Liver (tissue), 9 donors: ENCODE measurements around the gene THY1. TPM values are rescaled to one million over a fixed set of nuclear protein-coding genes. Genes with fewer than 3 reads are reported as not detected.

ENCODE experiments used
- DNase-seq: peaks from one replicate; pipeline ENCODE4 v3.0.0-alpha.2; 2017; ENCODE audit warnings: low spot score
- H3K27ac ChIP-seq, 2 donors: one replicate each; pipeline ENCODE4 v1.7.0; 2013; ENCODE audit warnings: inconsistent platforms in 2 of 2, low read length in 2 of 2, control low read depth in 1 of 2, low read depth in 1 of 2, mild to moderate bottlenecking in 1 of 2
- H3K27me3 ChIP-seq, 4 donors: one replicate each; pipeline versions ENCODE4 v1.6.1 to v1.7.0; 2013; ENCODE audit warnings: low read length in 3 of 4, inconsistent platforms in 1 of 4, mild to moderate bottlenecking in 1 of 4, moderate library complexity in 1 of 4; ENCODE audit not compliant: control insufficient read depth in 4 of 4, insufficient read depth in 4 of 4
- H3K36me3 ChIP-seq, 4 donors: one replicate each; pipeline versions ENCODE4 v1.6.1 to v1.7.0; 2013; ENCODE audit warnings: low read length in 3 of 4, mild to moderate bottlenecking in 3 of 4, low read depth in 1 of 4, moderate library complexity in 1 of 4; ENCODE audit not compliant: control insufficient read depth in 4 of 4, insufficient read depth in 3 of 4
- H3K4me1 ChIP-seq, 4 donors: one replicate each; pipeline versions ENCODE4 v1.6.1 to v1.7.0; 2013; ENCODE audit warnings: low read length in 3 of 4, mild to moderate bottlenecking in 3 of 4, moderate library complexity in 1 of 4; ENCODE audit not compliant: control insufficient read depth in 4 of 4, insufficient read depth in 4 of 4
- H3K4me3 ChIP-seq, 3 donors: one replicate each; pipeline versions ENCODE4 v1.6.1 to v1.7.0; 2013; ENCODE audit warnings: low read length in 3 of 3, control low read depth in 1 of 3, low read depth in 1 of 3, mild to moderate bottlenecking in 1 of 3
- H3K9ac ChIP-seq, 2 donors: one replicate each; pipeline ENCODE4 v1.7.0; 2013; ENCODE audit warnings: low read length in 2 of 2, mild to moderate bottlenecking in 2 of 2, moderate library complexity in 2 of 2, control low read depth in 1 of 2, low read depth in 1 of 2
- H3K9me3 ChIP-seq, 4 donors: one replicate each; pipeline versions ENCODE4 v1.6.1 to v1.7.0; 2013; ENCODE audit warnings: low read length in 3 of 4; ENCODE audit not compliant: control insufficient read depth in 4 of 4
- EGR1 ChIP-seq, 2 donors: IDR thresholded peaks; 2 replicates each; pipeline ENCODE4 v1.6.1; 2016 to 2018; ENCODE audit warnings: antibody characterized with exemption in 2 of 2, low read depth in 2 of 2
- FOXA1 ChIP-seq: IDR thresholded peaks from 2 replicates; pipeline ENCODE4 v1.6.1; 2016; ENCODE audit warnings: antibody characterized with exemption
- FOXA2 ChIP-seq: IDR thresholded peaks from 2 replicates; pipeline ENCODE4 v1.6.1; 2016; ENCODE audit warnings: antibody characterized with exemption
- GABPA ChIP-seq, 2 donors: IDR thresholded peaks in 1 of 2; conservative IDR thresholded peaks in 1 of 2; 2 replicates each; pipeline ENCODE4 v1.6.1; 2016; ENCODE audit warnings: antibody characterized with exemption in 2 of 2, mild to moderate bottlenecking in 1 of 2, moderate library complexity in 1 of 2
- HNF4A ChIP-seq, 2 donors: conservative IDR thresholded peaks; 2 replicates each; pipeline ENCODE4 v1.6.1; 2016; ENCODE audit warnings: antibody characterized with exemption in 2 of 2, mild to moderate bottlenecking in 2 of 2
- HNF4G ChIP-seq: IDR thresholded peaks from 2 replicates; pipeline ENCODE4 v1.6.1; 2016; ENCODE audit warnings: antibody characterized with exemption
- JUND ChIP-seq, 2 donors: IDR thresholded peaks; 2 replicates each; pipeline ENCODE4 v1.6.1; 2016; ENCODE audit warnings: antibody characterized with exemption in 2 of 2
- NR2F2 ChIP-seq: IDR thresholded peaks from 2 replicates; pipeline ENCODE4 v1.6.1; 2016; ENCODE audit warnings: antibody characterized with exemption
- RAD21 ChIP-seq, 2 donors: IDR thresholded peaks; 2 replicates each; pipeline ENCODE4 v1.6.1; 2016; ENCODE audit warnings: antibody characterized with exemption in 2 of 2, mild to moderate bottlenecking in 2 of 2
- RXRA ChIP-seq, 2 donors: IDR thresholded peaks; 2 replicates each; pipeline ENCODE4 v1.6.1; 2017 to 2018; ENCODE audit warnings: antibody characterized with exemption in 2 of 2, mild to moderate bottlenecking in 1 of 2
- SP1 ChIP-seq: IDR thresholded peaks from 2 replicates; pipeline ENCODE4 v1.6.1; 2018; ENCODE audit warnings: antibody characterized with exemption, mild to moderate bottlenecking
- TAF1 ChIP-seq: conservative IDR thresholded peaks from 2 replicates; pipeline ENCODE4 v1.6.1; 2016; ENCODE audit warnings: antibody characterized with exemption, mild to moderate bottlenecking
- YY1 ChIP-seq: IDR thresholded peaks from 2 replicates; pipeline ENCODE4 v1.6.1; 2016; ENCODE audit warnings: antibody characterized with exemption, mild to moderate bottlenecking
- WGBS: extraction: QIAGEN DNeasy Blood & Tissue Kit; methylation state at CpG from one replicate; pipeline ENCODE4 v1.1.7; 2013; 5-methylcytosine and 5-hydroxymethylcytosine counted together
- polyA plus RNA-seq, 2 donors: library from polyadenylated mRNA; stranded (reverse) in 1 of 2; unstranded in 1 of 2; fragments of 200-250 nt in 1 of 2; fragments of >200 nt in 1 of 2; fragmentation: Nextera tagmentation in 1 of 2; extraction: Ambion mirVana in 1 of 2; gene quantifications; one replicate each; pipeline versions ENCODE4 v1.2.1 to v1.2.3, GENCODE V29; 2013 to 2015
- total RNA-seq, 2 donors: library from RNA; depleted of rRNA; stranded (reverse); fragments of >200 nt; gene quantifications; one replicate each; pipeline ENCODE4 v1.2.3, GENCODE V29; 2014
- TF ChIP-seq, protein P1 (sequence below): IDR thresholded peaks from 2 replicates; pipeline ENCODE4 v1.6.1; 2016; ENCODE audit warnings: antibody characterized with exemption
- TF ChIP-seq, protein P2 (sequence below): fragments of 150-350 bp; IDR thresholded peaks from 2 replicates; pipeline ENCODE4 v1.5.1; 2017; ENCODE audit warnings: improper control_type of control experiment, low read depth, low read length; ENCODE audit not compliant: missing input control
- TF ChIP-seq, protein P3 (sequence below): IDR thresholded peaks from 2 replicates; pipeline ENCODE4 v1.6.1; 2016; ENCODE audit warnings: antibody characterized with exemption
- TF ChIP-seq, protein P4 (sequence below): IDR thresholded peaks from 2 replicates; pipeline ENCODE4 v1.6.1; 2016; ENCODE audit warnings: antibody characterized with exemption
- TF ChIP-seq, protein P5 (sequence below): IDR thresholded peaks from 2 replicates; pipeline ENCODE4 v1.6.1; 2016; ENCODE audit warnings: antibody characterized with exemption, mild to moderate bottlenecking
- donor health status: healthy.
- donor health status: healthy.
- donor health status: healthy.
- donor health status: healthy.
- donor health status: healthy.

THY1 gene
- total and polyA plus RNA-seq, 4 donors: 0.51 to 5.1 (median 1.1) TPM

DNA sequence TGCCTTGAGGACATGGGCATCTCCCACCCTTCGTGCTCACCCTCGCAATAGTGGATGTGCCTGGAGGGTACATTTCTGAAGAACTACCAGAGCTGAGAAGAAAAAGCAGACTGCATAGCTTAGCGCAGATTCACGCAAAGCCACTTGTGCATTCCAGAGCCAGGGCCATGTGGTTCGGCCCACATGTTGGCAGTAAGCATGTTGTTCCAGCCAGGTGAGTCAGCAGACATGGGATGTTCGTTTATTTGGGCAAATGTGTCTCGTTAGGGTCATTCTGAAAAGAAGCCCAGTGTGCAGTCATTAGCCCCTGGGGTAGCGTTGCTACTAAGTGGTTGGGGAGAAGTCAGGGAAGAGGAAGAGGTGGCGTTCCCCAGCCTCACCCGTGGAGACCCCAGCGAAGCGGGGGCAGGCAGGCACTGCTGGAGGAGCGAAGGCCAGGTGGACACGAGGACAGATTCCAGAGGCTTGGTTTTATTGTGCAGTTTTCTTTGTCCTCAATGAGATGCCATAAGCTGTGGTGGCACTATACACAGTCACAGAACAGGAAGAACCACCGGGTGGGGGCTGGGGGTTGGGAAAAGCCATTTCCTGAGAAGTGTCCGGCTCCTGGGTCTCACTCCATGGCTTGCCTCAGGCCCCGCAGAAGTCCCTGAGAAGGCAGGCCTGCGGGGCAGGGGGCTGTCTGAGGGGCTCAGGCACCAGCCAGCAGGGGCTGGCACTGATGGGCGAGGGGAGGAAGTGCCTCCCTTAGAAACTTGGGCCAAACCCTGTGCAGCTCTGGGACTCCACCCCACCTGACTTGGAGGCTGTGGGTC lies 5.0 kb downstream of the THY1 start (continued):
- TF ChIP-seq JUND (IDR thresholded peaks at IDR 0.05): no peak

DNA sequence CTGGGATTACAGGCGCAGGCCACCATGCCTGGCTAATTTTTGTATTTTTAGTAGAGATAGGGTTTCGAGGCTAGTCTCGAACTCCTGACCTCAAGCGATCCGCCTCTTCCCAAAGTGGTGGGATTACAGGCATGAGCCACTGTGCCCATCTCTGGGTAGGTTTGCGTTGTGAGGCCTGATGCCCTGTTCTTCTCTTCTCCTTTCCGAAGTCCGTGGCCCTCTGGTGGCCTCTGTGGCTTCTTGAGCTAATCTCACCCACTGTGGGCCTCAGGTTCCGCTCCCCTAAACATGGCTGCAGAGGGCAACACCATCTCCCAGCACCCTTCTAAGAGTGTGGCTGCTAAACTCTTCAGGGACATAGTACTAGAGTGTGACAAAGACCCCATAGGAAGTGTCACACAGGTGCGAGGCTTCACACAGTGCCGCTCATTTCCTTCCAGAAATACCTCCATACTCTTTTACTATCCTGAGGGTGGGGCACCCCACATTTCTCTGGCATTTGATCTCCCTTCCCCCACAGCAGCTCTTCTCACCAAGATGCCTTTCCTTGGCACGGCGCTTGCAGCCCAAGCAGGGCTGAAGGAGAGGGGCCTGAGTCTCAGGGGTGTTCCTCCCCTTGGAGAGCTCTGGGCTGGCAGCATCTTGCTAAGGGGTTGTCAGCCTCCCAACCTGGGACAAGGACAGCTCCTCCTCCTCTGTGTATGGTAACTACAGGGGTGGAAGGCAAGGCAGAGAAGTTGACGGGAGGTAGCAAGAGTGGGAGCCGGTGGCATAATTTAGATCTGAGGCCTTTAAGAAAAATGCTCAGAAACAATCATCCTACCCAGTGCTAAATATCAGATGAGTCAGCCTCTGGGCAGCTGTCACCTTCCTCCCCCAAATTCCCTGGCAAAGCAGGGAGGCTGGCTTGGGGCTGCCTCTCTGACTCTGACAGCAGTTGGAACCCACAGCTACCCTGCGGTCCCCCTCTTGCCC lies 6.1 kb downstream of the THY1 start:
- H3K9me3 ChIP-seq: no peaks in the 10 kb centered on the region
- no peak overlapping the region for H3K9ac ChIP-seq
- no peak overlapping the region for H3K4me3 ChIP-seq
- WGBS: 94% methylated on average over 16 of the region's 16 CpGs
- H3K27ac ChIP-seq: no peak overlapping the region
- H3K4me1 ChIP-seq: peaks cover 0 to 2% (median 0%) of the 10 kb centered on the region in 4 donors
- TF ChIP-seq FOXA2 (no peak), EGR1 (IDR thresholded peaks at IDR 0.05; ENCODE audit: low read depth in 2 of 2) (no peak), RXRA (IDR thresholded peaks at IDR 0.05) (no peak), TAF1 (no peak), HNF4A (conservative IDR thresholded peaks at IDR 0.05) (no peak), NR2F2 (no peak), RAD21 (IDR thresholded peaks at IDR 0.05) (no peak), HNF4G (no peak), FOXA1 (no peak), JUND (IDR thresholded peaks at IDR 0.05) (no peak), SP1 (no peak), GABPA (IDR thresholded peaks at IDR 0.05 in 1 of 2, conservative IDR thresholded peaks at IDR 0.05 in 1 of 2) (no peak), YY1 (no peak)
- TF ChIP-seq, protein P1, sequence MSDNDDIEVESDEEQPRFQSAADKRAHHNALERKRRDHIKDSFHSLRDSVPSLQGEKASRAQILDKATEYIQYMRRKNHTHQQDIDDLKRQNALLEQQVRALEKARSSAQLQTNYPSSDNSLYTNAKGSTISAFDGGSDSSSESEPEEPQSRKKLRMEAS: no peak
- TF ChIP-seq, protein P2, sequence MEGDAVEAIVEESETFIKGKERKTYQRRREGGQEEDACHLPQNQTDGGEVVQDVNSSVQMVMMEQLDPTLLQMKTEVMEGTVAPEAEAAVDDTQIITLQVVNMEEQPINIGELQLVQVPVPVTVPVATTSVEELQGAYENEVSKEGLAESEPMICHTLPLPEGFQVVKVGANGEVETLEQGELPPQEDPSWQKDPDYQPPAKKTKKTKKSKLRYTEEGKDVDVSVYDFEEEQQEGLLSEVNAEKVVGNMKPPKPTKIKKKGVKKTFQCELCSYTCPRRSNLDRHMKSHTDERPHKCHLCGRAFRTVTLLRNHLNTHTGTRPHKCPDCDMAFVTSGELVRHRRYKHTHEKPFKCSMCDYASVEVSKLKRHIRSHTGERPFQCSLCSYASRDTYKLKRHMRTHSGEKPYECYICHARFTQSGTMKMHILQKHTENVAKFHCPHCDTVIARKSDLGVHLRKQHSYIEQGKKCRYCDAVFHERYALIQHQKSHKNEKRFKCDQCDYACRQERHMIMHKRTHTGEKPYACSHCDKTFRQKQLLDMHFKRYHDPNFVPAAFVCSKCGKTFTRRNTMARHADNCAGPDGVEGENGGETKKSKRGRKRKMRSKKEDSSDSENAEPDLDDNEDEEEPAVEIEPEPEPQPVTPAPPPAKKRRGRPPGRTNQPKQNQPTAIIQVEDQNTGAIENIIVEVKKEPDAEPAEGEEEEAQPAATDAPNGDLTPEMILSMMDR: no peak
- TF ChIP-seq, protein P3, sequence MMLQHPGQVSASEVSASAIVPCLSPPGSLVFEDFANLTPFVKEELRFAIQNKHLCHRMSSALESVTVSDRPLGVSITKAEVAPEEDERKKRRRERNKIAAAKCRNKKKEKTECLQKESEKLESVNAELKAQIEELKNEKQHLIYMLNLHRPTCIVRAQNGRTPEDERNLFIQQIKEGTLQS: no peak
- TF ChIP-seq, protein P4, sequence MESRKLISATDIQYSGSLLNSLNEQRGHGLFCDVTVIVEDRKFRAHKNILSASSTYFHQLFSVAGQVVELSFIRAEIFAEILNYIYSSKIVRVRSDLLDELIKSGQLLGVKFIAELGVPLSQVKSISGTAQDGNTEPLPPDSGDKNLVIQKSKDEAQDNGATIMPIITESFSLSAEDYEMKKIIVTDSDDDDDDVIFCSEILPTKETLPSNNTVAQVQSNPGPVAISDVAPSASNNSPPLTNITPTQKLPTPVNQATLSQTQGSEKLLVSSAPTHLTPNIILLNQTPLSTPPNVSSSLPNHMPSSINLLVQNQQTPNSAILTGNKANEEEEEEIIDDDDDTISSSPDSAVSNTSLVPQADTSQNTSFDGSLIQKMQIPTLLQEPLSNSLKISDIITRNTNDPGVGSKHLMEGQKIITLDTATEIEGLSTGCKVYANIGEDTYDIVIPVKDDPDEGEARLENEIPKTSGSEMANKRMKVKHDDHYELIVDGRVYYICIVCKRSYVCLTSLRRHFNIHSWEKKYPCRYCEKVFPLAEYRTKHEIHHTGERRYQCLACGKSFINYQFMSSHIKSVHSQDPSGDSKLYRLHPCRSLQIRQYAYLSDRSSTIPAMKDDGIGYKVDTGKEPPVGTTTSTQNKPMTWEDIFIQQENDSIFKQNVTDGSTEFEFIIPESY: no peak
- TF ChIP-seq, protein P5, sequence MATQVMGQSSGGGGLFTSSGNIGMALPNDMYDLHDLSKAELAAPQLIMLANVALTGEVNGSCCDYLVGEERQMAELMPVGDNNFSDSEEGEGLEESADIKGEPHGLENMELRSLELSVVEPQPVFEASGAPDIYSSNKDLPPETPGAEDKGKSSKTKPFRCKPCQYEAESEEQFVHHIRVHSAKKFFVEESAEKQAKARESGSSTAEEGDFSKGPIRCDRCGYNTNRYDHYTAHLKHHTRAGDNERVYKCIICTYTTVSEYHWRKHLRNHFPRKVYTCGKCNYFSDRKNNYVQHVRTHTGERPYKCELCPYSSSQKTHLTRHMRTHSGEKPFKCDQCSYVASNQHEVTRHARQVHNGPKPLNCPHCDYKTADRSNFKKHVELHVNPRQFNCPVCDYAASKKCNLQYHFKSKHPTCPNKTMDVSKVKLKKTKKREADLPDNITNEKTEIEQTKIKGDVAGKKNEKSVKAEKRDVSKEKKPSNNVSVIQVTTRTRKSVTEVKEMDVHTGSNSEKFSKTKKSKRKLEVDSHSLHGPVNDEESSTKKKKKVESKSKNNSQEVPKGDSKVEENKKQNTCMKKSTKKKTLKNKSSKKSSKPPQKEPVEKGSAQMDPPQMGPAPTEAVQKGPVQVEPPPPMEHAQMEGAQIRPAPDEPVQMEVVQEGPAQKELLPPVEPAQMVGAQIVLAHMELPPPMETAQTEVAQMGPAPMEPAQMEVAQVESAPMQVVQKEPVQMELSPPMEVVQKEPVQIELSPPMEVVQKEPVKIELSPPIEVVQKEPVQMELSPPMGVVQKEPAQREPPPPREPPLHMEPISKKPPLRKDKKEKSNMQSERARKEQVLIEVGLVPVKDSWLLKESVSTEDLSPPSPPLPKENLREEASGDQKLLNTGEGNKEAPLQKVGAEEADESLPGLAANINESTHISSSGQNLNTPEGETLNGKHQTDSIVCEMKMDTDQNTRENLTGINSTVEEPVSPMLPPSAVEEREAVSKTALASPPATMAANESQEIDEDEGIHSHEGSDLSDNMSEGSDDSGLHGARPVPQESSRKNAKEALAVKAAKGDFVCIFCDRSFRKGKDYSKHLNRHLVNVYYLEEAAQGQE: no peak
- no peak for DNase-seq
- H3K36me3 ChIP-seq: no peaks in the 10 kb centered on the region
- no peaks in the 10 kb centered on the region for H3K27me3 ChIP-seq
